GM12873 (cell line): ENCODE results near the gene COLEC11.

ENCODE experiments used
- TF ChIP-seq, protein P1 (sequence below): IDR thresholded peaks from 2 replicates; pipeline ENCODE4 v1.5.1; 2012; ENCODE audit warnings: low read depth, mild to moderate bottlenecking, moderate library complexity, low read length, control low read depth; ENCODE audit not compliant: insufficient read depth; ENCODE audit errors: missing control alignments

The COLEC11 gene

DNA sequence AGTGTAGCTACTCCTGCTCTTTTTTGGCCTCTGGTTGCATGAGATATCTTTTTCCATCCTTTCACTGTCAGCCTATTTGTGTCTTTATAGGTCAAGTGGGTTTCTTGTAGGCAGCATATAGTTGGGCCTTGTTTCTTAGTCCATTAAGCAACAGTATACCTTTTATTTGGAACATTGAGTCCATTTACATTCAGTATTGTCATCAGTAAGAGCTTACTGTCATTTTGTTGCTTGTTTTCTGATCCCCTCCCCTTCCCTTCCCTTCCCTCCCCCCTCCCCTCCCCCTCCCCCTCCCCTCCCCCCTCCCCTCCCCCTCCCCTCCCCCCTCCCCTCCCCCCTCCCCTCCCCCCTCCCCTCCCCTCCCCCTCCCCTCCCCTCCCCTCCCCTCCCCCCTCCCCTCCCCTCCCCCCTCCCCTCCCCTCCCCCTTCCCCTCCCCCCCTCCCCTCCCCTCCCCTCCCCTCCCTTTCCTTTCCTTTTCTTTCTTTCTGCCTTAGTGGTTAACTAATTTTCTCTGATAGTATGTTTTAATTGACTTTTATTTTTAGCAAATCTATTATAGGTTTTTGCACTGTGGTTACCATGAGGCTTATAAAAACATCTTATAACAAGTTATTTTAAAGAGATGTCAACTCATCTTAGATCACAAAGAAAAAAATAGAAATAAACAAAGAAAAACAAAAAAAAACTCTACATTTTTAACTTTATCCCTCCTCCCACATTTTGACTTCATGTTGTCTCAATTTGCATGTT is 95.3 kb downstream of the COLEC11 start:
- TF ChIP-seq, protein P1, sequence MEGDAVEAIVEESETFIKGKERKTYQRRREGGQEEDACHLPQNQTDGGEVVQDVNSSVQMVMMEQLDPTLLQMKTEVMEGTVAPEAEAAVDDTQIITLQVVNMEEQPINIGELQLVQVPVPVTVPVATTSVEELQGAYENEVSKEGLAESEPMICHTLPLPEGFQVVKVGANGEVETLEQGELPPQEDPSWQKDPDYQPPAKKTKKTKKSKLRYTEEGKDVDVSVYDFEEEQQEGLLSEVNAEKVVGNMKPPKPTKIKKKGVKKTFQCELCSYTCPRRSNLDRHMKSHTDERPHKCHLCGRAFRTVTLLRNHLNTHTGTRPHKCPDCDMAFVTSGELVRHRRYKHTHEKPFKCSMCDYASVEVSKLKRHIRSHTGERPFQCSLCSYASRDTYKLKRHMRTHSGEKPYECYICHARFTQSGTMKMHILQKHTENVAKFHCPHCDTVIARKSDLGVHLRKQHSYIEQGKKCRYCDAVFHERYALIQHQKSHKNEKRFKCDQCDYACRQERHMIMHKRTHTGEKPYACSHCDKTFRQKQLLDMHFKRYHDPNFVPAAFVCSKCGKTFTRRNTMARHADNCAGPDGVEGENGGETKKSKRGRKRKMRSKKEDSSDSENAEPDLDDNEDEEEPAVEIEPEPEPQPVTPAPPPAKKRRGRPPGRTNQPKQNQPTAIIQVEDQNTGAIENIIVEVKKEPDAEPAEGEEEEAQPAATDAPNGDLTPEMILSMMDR: no peak

DNA sequence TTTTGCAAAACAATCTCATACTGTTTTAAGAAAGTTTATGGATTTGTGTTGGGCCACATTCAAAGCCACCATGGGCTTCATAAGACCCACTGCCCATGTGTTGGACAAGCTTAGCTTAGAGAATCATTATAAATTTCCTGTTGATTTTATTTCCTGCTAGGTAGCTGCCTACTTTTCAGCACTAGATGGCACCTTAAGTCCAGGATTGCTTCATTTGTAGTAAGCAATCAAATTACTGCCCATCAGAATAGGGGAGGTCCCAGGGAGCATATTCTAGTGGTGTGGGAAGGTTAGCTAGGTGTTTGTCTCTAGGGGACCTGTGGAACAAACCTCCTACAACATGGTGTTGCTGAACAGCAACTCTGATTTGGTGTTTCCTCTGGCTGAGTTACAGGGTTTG is 97.5 kb downstream of the COLEC11 start:
- TF ChIP-seq, protein P1: peak; percentile 32
